HG02884 (cell line): Measurements from ENCODE around the gene GPBAR1.

Source experiments
- ATAC-seq: cut with Tn5 transposase; IDR thresholded peaks from one replicate; pipeline ENCODE4 v1.9.1; 2021; ENCODE audit warnings: mild to moderate bottlenecking, moderate library complexity; ENCODE audit not compliant: unreplicated experiment

Gene GPBAR1

GRCh38 chr2:218260742-218261422 lies at the start of gene GPBAR1:
TSS of gene GPBAR1 (plus strand) at chr2:218261015. CDS start at chr2:218262725, 1,710 bp downstream.
- ATAC-seq, result no peak

- no peak for ATAC-seq
These were observed 46.7 kb upstream of the GPBAR1 start for GRCh38 chr2:218214116-218214515.

GRCh38 chr2:218216336-218216673 lies 44.5 kb upstream of the GPBAR1 start:
- ATAC-seq, result no peak

GRCh38 chr2:218216674-218217359 lies 44.0 kb upstream of the GPBAR1 start, which contains the start of gene ARPC2:
TSS of gene ARPC2 (plus strand) at chr2:218217189. CDS start at chr2:218217471, 282 bp downstream.
- ATAC-seq, result peak; percentile 51

- ATAC-seq, result peak; percentile 31
These were observed 43.2 kb upstream of the GPBAR1 start for GRCh38 chr2:218217360-218218267.

- peak; percentile 37 for ATAC-seq
These were observed 42.3 kb upstream of the GPBAR1 start for GRCh38 chr2:218218268-218219185.

GRCh38 chr2:218219934-218220333 lies 40.9 kb upstream of the GPBAR1 start:
- ATAC-seq, result no peak

- ATAC-seq, result no peak
These were observed 39.8 kb upstream of the GPBAR1 start for GRCh38 chr2:218221000-218221399.

- ATAC-seq, result no peak
These were observed 37.8 kb upstream of the GPBAR1 start for GRCh38 chr2:218223046-218223445.

GRCh38 chr2:218224186-218224585 lies 36.6 kb upstream of the GPBAR1 start:
- no peak for ATAC-seq

- ATAC-seq, result no peak
These were observed 33.9 kb upstream of the GPBAR1 start for GRCh38 chr2:218226903-218227302.

- ATAC-seq, result no peak
These were observed 32.3 kb upstream of the GPBAR1 start for GRCh38 chr2:218228366-218229090.

GRCh38 chr2:218229239-218229638 lies 31.6 kb upstream of the GPBAR1 start:
- ATAC-seq, result peak; percentile 88

GRCh38 chr2:218229851-218230250 lies 31.0 kb upstream of the GPBAR1 start:
- ATAC-seq, result no peak

GRCh38 chr2:218230882-218231281 lies 29.9 kb upstream of the GPBAR1 start:
- ATAC-seq, result peak; percentile 44

- ATAC-seq, result no peak
These were observed 27.3 kb upstream of the GPBAR1 start for GRCh38 chr2:218233543-218233942.

- no peak for ATAC-seq
These were observed 26.3 kb upstream of the GPBAR1 start for GRCh38 chr2:218234521-218234920.

- no peak for ATAC-seq
These were observed 25.8 kb upstream of the GPBAR1 start for GRCh38 chr2:218235017-218235416.

- ATAC-seq, result no peak
These were observed 24.0 kb upstream of the GPBAR1 start for GRCh38 chr2:218236829-218237228.

- no peak for ATAC-seq
These were observed 21.9 kb upstream of the GPBAR1 start for GRCh38 chr2:218238887-218239286.
